IgD-negative memory B cell (primary cell): ENCODE measurements around the gene NUP188. TPM values are rescaled to one million over a fixed set of nuclear protein-coding genes. Genes with fewer than 3 reads are reported as not detected.
"Not testable (repeated sequence)": the region's sequence is repeated elsewhere in the genome, so short reads cannot be mapped to it uniquely, and the experiment has no call there.

Source experiments
- H3K27ac Mint-ChIP-seq, 3 donors: one replicate each; pipeline ENCODE4 v1.8.0; 2020 to 2022; ENCODE audit warnings: mild to moderate bottlenecking in 3 of 3, mixed read lengths in 3 of 3, moderate library complexity in 1 of 3
- H3K27me3 Mint-ChIP-seq: one replicate; pipeline ENCODE4 v1.8.0; 2021; ENCODE audit warnings: mixed read lengths
- H3K36me3 Mint-ChIP-seq: one replicate; pipeline ENCODE4 v1.8.0; 2020; ENCODE audit warnings: mild to moderate bottlenecking, mixed read lengths
- H3K4me1 Mint-ChIP-seq, 3 donors: one replicate each; pipeline ENCODE4 v1.8.0; 2020 to 2022; ENCODE audit warnings: mixed read lengths in 3 of 3, mild to moderate bottlenecking in 1 of 3
- H3K4me3 Mint-ChIP-seq, 4 donors: one replicate each; pipeline ENCODE4 v1.8.0; 2020 to 2022; ENCODE audit warnings: mild to moderate bottlenecking in 4 of 4, mixed read lengths in 4 of 4, moderate library complexity in 3 of 4
- H3K9me3 Mint-ChIP-seq, 3 donors: one replicate each; pipeline ENCODE4 v1.8.0; 2020 to 2021; ENCODE audit warnings: mixed read lengths in 3 of 3, mild to moderate bottlenecking in 1 of 3
- polyA plus RNA-seq: library from polyadenylated mRNA; unstranded; fragments of 300-500 nt; fragmentation: Illumina TruSeq; gene quantifications from one replicate; pipeline ENCODE4 v1.2.3, GENCODE V29; 2021

The NUP188 gene
- polyA plus RNA-seq, 1 donor from 2014 or later: 21.9 TPM

DNA sequence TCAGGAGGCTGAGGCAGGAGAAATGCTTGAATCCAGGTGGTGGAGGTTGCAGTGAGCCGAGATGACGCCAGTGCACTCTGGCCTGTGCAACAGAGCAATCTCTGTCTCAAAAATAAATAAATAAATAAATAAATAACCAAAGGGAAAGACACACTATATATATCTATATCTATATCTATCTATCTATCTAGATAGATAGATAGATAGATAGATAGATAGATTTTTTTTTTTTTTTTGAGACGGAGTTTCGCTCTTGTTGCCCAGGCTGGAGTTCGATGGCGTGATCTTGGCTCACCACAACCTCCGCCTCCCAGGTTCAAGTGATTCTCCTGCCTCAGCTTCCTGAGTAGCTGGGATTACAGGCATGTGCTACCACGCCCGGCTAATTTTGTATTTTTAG lies 13.9 kb downstream of the NUP188 start:
- not testable (repeated sequence) for H3K27me3 Mint-ChIP-seq, H3K4me1 Mint-ChIP-seq, H3K27ac Mint-ChIP-seq, H3K36me3 Mint-ChIP-seq, H3K9me3 Mint-ChIP-seq, H3K4me3 Mint-ChIP-seq

DNA sequence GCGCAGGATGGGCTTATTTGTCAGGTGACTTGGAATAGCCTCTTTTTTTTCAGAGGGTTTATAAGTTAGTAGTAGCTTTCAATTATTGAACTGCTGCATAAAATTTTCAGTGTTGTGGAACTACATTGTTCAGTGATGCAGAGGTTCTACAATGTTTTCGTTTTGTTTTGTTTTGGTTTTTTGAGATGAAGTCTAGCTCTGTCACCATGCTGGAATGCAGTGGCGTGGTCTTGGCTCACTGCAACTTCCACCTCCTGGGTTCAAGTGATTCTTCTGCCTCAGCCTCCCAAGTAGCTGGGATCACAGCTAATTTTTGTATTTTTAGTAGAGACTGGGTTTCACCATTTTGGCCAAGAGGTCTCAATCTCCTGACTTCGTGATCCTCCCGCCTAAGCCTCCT lies 22.0 kb downstream of the NUP188 start:
- no peaks in the 10 kb centered on the region for H3K27me3 Mint-ChIP-seq
- no peak overlapping the region for H3K4me3 Mint-ChIP-seq
- H3K4me1 Mint-ChIP-seq: no peaks in the 10 kb centered on the region
- H3K27ac Mint-ChIP-seq: peak overlapping the region in 1 of 3 donors; percentile 50
- H3K36me3 Mint-ChIP-seq: peaks cover 5% of the 10 kb centered on the region
- no peaks in the 10 kb centered on the region for H3K9me3 Mint-ChIP-seq

DNA sequence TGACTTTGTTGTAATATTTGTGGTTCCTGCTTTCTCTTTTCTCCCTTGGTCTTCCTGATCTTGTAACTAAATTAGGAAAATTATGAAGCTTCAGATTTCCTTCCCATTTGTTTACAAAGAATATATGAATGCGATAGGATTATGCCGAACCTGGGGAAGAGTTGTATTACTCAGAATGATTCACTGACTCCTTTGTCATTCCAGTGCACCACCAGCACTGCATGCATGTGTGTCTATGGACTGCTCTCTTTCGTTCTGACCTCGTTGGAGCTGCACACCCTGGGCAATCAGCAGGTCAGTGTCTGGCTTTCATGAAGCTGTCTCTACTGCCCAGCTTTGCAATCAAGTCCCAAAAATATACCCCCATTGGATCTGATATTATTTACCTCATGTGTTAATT lies 25.5 kb downstream of the NUP188 start:
- Mint-ChIP-seq H3K4me3 (no peak overlapping the region), H3K27me3 (no peaks in the 10 kb centered on the region), H3K27ac (no peak overlapping the region), H3K9me3 (no peaks in the 10 kb centered on the region), H3K36me3 (peaks cover 5% of the 10 kb centered on the region), H3K4me1 (no peaks in the 10 kb centered on the region)

DNA sequence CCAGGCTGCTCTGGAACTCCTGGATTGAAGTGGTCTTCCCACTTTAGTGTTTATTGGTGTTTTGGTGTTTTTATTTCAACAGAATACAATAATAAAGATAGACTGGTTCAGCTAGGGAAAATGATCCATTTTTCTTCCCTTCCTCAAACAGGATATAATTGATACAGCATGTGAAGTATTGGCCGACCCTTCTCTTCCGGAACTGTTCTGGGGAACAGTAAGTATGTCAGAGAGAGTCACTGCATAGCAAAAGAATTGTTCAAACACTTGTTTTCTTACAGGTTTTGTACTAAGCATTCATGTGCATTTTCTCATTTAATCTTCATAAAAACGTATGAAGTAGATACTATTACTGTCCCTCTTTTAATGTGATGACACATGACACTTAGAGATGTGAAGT lies 31.6 kb downstream of the NUP188 start:
- H3K27ac Mint-ChIP-seq: no peak overlapping the region
- no peak overlapping the region for H3K4me3 Mint-ChIP-seq
- peaks cover 6% of the 10 kb centered on the region for H3K36me3 Mint-ChIP-seq
- no peaks in the 10 kb centered on the region for H3K4me1 Mint-ChIP-seq
- no peaks in the 10 kb centered on the region for H3K27me3 Mint-ChIP-seq
- H3K9me3 Mint-ChIP-seq: no peaks in the 10 kb centered on the region

DNA sequence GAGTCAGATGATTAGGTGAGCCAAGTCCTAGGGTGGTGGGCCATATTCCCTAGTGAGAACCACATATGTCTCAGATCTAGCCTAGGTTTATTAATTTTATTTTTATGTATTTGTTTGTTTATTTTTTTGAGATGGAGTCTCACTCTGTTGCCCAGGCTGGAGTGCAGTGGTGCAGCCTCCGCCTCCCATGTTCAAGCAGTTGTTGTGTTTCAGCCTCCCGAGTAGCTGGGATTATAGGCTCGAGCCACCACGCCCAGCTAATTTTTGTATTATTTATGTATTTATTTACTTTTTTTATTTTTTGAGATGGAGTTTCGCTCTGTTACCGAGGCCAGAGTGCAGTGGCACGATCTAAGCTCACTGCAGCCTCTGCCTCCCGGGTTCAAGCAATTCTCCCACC lies 36.0 kb downstream of the NUP188 start:
- Mint-ChIP-seq H3K4me3 (no peak overlapping the region), H3K9me3 (no peaks in the 10 kb centered on the region), H3K27me3 (no peaks in the 10 kb centered on the region), H3K27ac (no peak overlapping the region), H3K4me1 (peaks cover 0 to 1% (median 0%) of the 10 kb centered on the region in 3 donors), H3K36me3 (peaks cover 9% of the 10 kb centered on the region)

DNA sequence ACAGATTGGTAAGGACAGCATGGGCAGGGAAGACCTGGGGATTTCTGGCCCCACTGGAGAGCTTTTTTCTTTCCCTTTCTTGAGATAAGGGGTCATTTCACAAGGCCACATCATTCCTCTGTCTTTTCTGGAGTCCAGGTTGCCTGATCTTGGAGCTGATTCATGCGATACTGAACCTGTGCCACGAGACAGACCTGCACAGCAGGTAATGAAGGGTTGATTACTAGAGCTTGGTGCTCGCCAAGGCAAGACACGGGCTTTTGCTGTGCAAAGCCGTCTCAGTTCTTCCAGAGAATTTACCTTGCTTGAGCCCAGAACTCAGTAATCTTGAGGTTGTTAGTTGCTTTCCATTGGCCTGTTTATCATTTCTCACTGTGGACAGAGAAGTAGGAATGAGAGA lies 39.2 kb downstream of the NUP188 start:
- Mint-ChIP-seq H3K27me3 (no peaks in the 10 kb centered on the region), H3K27ac (peak overlapping the region in 2 of 3 donors; percentile 19 to 39), H3K9me3 (no peaks in the 10 kb centered on the region), H3K36me3 (peaks cover 7% of the 10 kb centered on the region), H3K4me3 (no peak overlapping the region), H3K4me1 (peaks cover 0 to 1% (median 0%) of the 10 kb centered on the region in 3 donors)

DNA sequence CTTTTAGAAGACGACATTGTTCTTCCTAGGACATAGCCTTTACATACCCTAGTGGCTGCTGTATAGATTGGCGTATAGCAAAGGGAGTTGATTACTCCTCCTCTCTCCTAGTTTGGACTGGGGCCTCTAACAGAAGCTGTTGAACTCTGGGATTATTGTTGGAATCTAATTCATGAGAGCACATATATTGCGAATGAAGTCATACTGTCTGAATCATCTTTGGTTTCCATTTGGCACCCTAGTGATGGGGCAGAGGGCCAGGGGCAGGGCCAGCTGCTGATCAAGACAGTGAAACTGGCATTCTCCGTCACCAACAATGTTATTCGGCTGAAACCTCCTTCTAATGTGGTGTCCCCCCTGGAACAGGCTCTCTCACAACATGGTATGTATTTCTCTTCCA lies 40.3 kb downstream of the NUP188 start:
- H3K9me3 Mint-ChIP-seq: no peaks in the 10 kb centered on the region
- H3K4me1 Mint-ChIP-seq: peaks cover 0 to 1% (median 0%) of the 10 kb centered on the region in 3 donors
- no peaks in the 10 kb centered on the region for H3K27me3 Mint-ChIP-seq
- H3K27ac Mint-ChIP-seq: no peak overlapping the region
- H3K36me3 Mint-ChIP-seq: peaks cover 9% of the 10 kb centered on the region
- no peak overlapping the region for H3K4me3 Mint-ChIP-seq

DNA sequence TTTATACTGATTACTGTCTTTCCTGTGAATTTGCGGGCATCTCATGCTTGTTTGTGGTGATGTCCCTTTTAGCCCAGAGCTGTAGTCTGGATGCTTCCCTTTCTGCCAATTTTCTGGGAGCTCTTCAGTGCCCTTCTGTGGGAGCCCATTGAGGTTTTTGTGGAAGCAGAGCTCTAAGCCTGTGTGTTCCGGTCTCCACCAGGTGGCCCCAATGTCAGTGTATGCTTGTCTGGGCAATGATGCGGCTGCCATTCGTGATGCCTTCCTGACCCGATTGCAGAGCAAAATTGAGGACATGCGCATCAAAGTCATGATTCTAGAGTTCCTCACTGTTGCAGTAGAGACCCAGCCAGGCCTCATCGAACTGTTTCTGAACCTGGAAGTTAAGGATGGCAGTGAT lies 45.5 kb downstream of the NUP188 start:
- H3K27ac Mint-ChIP-seq: no peak overlapping the region
- H3K27me3 Mint-ChIP-seq: no peaks in the 10 kb centered on the region
- no peaks in the 10 kb centered on the region for H3K4me1 Mint-ChIP-seq
- peaks cover 6% of the 10 kb centered on the region for H3K36me3 Mint-ChIP-seq
- no peaks in the 10 kb centered on the region for H3K9me3 Mint-ChIP-seq
- no peak overlapping the region for H3K4me3 Mint-ChIP-seq

DNA sequence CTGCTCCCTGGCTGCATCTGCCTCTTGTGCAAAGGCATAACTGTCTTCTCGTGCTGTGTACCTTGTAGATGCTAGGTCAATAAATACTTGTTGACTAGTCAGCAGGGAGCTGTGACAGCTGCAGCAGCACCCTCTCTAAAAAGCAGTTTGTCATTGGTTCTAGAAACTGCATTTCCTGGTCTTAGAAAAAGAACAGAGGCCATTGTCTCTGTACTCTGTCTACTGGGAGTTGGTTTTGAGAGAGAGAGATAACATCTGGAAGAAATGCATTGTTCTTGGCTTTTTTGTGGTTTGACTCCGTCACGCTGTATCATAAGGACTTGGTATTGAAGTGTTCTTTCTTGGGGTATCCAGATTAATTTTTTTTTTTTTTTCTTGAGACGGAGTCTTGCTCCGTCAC lies 48.3 kb downstream of the NUP188 start:
- H3K4me3 Mint-ChIP-seq: no peak overlapping the region
- H3K27me3 Mint-ChIP-seq: no peaks in the 10 kb centered on the region
- H3K9me3 Mint-ChIP-seq: no peaks in the 10 kb centered on the region
- H3K4me1 Mint-ChIP-seq: no peaks in the 10 kb centered on the region
- no peak overlapping the region for H3K27ac Mint-ChIP-seq
- H3K36me3 Mint-ChIP-seq: peaks cover 8% of the 10 kb centered on the region

DNA sequence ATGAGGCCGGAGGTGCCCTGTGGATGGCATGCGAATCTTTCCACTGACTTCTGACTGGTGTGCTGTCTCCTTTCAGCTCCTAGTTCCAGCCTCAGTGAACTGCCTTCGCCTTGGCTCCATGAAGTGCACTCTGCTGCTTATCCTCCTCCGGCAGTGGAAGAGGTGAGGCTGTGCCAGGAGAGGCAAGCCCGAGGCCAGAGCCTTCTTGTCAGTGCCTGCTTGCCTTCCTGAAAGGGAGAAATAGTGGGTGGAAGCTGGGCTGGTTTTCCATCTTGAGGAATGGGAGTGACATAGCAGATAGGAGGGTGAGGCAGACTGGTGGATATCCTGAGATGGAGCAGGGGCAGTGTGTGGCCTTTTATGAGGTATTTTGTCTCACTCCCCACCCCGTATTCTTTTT lies 51.0 kb downstream of the NUP188 start:
- Mint-ChIP-seq H3K4me3 (no peak overlapping the region), H3K9me3 (no peaks in the 10 kb centered on the region), H3K27ac (no peak overlapping the region), H3K27me3 (no peaks in the 10 kb centered on the region), H3K36me3 (peaks cover 6% of the 10 kb centered on the region), H3K4me1 (no peaks in the 10 kb centered on the region)

DNA sequence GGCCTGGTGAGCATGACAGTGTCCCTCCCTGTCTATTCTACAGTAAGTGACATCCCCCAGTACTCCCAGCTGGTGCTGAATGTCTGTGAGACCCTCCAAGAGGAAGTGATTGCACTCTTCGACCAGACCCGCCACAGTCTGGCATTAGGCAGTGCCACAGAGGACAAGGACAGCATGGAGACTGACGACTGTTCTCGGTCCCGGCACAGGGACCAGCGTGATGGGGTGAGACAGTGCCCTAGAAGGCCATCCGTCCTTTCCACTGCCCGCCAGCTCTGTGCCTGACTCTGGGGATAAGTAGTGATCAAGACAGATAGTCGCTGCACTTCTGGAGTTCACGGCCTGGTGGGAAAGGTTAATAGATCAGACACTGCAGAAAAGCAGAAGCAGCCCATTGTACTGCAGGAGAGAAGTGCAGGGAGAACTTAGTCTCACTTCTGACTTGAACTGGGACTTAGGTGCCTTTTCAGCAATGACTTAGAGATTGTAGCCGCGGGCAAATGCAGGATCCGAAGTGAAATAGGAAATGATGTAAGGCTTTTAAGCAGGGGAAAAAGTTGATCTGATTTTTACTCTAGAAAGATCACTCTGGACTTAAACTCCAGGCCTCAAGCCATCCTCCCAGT lies 52.2 kb downstream of the NUP188 start:
- Mint-ChIP-seq H3K36me3 (peaks cover 3% of the 10 kb centered on the region), H3K27ac (peak overlapping the region in 1 of 3 donors; percentile 53), H3K4me3 (no peak overlapping the region), H3K27me3 (no peaks in the 10 kb centered on the region), H3K4me1 (no peaks in the 10 kb centered on the region), H3K9me3 (no peaks in the 10 kb centered on the region)

DNA sequence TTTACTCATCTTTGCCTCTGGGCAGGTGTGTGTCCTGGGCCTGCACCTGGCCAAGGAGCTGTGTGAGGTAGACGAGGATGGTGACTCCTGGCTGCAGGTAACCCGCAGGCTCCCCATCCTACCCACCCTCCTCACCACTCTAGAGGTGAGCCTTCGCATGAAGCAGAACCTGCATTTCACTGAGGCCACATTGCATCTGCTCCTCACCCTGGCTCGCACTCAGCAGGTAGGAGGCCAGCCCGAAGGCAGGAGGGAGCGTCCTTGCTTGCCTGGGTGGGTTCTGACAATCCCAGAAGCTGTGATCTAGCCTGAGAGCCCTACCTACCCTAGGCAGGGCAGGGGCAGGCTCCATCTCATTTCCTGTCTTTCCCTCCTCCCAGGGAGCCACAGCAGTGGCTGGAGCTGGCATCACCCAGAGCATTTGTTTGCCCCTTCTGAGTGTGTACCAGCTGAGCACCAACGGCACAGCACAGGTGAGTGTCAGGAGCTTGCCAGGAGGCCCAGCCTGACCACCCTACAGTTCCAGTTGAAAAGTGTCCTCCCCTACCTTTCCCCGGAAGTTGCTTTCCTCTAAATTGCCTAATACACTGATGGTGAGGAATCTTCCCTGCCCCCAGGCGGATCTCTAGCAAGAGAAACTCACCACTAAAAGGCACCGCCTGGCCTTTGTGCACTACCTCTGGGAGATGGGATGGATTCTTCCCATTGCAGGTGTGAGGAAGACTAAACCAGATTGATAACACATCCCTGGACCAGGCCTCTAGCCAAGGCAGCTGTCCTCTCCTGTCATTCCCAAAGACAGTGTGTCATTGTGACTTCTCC lies 54.2 kb downstream of the NUP188 start:
- peak overlapping the region in 1 of 3 donors; percentile 82 for H3K27ac Mint-ChIP-seq
- peaks cover 1 to 3% (median 1%) of the 10 kb centered on the region in 3 donors for H3K4me1 Mint-ChIP-seq
- H3K27me3 Mint-ChIP-seq: no peaks in the 10 kb centered on the region
- peaks cover 2% of the 10 kb centered on the region for H3K36me3 Mint-ChIP-seq
- H3K9me3 Mint-ChIP-seq: no peaks in the 10 kb centered on the region
- H3K4me3 Mint-ChIP-seq: no peak overlapping the region

DNA sequence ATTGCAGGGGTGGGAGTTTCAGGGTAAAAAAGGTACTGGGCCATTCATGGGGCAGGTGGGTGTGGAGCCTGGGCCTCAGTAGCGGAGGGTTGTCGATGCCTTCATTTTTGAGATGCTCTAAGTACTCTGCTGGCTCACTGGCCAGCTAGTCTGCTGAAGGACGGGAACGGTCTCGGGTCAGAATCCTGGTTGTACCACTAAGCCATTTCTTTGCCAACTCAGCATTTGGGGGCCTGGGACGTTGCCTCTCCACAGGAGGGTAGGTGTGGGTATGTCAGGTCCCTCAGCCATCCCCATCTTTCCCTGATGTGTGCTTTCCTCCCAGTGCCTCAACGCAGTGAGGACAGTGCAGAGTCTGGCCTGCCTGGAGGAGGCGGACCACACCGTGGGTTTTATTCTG lies 55.5 kb downstream of the NUP188 start:
- Mint-ChIP-seq H3K27ac (peak overlapping the region in 1 of 3 donors; percentile 46), H3K36me3 (peaks cover 4% of the 10 kb centered on the region)

DNA sequence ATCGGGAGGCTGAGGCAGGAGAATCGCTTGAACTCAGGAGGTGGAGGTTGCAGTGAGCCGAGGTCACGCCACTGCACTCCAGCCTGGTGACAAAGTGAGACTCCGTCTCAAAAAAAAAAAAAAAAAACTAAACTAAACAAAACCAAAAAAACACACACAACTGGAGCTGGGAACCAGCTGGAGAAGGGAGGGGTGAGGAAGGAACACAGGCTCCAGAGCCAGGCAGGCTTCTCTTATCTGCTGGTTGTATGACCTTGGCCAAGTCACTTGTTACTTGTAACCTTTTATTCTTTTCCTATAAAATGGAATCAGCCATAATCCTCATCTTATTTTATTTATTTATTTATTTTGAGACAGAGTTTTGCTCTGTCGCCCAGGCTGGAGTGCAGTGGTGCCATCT lies 56.7 kb downstream of the NUP188 start:
- H3K36me3 Mint-ChIP-seq, H3K4me1 Mint-ChIP-seq, H3K27ac Mint-ChIP-seq, H3K27me3 Mint-ChIP-seq, H3K4me3 Mint-ChIP-seq, H3K9me3 Mint-ChIP-seq: not testable (repeated sequence)

More for the DNA sequence above, 55.5 kb downstream of the NUP188 start:
- Mint-ChIP-seq H3K27me3 (no peaks in the 10 kb centered on the region), H3K4me3 (no peak overlapping the region), H3K4me1 (peaks cover 1 to 4% (median 4%) of the 10 kb centered on the region in 3 donors), H3K9me3 (no peaks in the 10 kb centered on the region)

DNA sequence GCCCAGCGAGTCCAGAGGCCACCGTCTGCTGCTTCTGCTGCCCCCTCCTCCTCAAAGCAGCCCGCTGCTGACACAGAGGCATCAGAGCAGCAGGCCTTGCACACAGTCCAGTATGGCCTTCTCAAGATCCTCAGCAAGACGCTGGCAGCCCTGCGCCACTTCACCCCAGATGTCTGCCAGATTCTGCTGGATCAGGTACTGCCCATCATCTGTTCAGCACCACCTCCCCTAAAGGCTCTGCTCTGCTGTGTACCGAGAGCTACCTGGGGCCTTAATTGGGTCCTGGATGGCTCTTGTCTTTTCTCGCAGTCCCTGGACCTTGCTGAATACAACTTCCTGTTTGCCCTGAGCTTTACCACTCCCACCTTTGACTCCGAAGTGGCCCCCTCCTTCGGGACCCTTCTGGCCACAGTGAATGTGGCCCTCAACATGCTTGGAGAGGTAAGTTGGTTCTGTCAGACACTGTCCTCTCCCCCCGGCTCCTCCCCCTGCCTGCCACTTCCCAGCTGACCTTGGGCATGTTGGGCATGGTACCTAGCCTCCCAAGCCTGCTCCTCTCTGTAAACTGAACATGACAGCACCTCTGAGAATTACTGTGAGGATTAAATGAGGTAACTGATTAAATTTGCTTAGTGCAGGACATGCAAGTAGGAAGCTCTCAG lies 58.0 kb downstream of the NUP188 start:
- no peak overlapping the region for H3K27ac Mint-ChIP-seq
- H3K36me3 Mint-ChIP-seq: peaks cover 2% of the 10 kb centered on the region
- no peaks in the 10 kb centered on the region for H3K27me3 Mint-ChIP-seq
- H3K4me1 Mint-ChIP-seq: peaks cover 1 to 6% (median 4%) of the 10 kb centered on the region in 3 donors
- no peak overlapping the region for H3K4me3 Mint-ChIP-seq
- H3K9me3 Mint-ChIP-seq: no peaks in the 10 kb centered on the region
